Neuronal stem cell (in vitro differentiated cells): ENCODE results near the gene MTFR1L.

Source experiments
- DNase-seq: peaks from one replicate; pipeline ENCODE4 v3.0.0-alpha.2; 2013; ENCODE audit warnings: low spot score
- H2AFZ ChIP-seq: one replicate; pipeline ENCODE4 v1.6.1; 2013; ENCODE audit warnings: mild to moderate bottlenecking, low read length, inconsistent platforms
- H2AK5ac ChIP-seq: 2 replicates; pipeline ENCODE4 v1.6.1; 2013; ENCODE audit warnings: low read depth, mild to moderate bottlenecking, inconsistent platforms, low read length, moderate library complexity, mixed read lengths
- H2BK120ac ChIP-seq: 2 replicates; pipeline ENCODE4 v1.6.1; 2013; ENCODE audit warnings: low read depth, mild to moderate bottlenecking, inconsistent platforms, low read length, moderate library complexity, mixed read lengths
- H2BK12ac ChIP-seq: one replicate; pipeline ENCODE4 v1.6.1; 2013; ENCODE audit warnings: low read length, inconsistent platforms
- H2BK15ac ChIP-seq: 2 replicates; pipeline ENCODE4 v1.6.1; 2013; ENCODE audit warnings: mild to moderate bottlenecking, low read length, inconsistent platforms, mixed read lengths
- H2BK5ac ChIP-seq: one replicate; pipeline ENCODE4 v1.6.1; 2013; ENCODE audit warnings: inconsistent platforms, mild to moderate bottlenecking, low read length, moderate library complexity
- H3K14ac ChIP-seq: one replicate; pipeline ENCODE4 v1.6.1; 2013; ENCODE audit warnings: low read length, inconsistent platforms
- H3K18ac ChIP-seq: 2 replicates; pipeline ENCODE4 v1.6.1; 2013; ENCODE audit warnings: low read length, inconsistent platforms
- H3K23ac ChIP-seq: 2 replicates; pipeline ENCODE4 v1.6.1; 2013; ENCODE audit warnings: low read depth, mild to moderate bottlenecking, mixed read lengths, low read length, inconsistent platforms; ENCODE audit not compliant: poor library complexity
- H3K27ac ChIP-seq: replicated peaks from 3 replicates; pipeline ENCODE4 v1.5.1; 2013; ENCODE audit warnings: low read length, inconsistent platforms
- H3K27me3 ChIP-seq, 3 experiments: 2 replicates each; pipeline ENCODE4 v1.6.1; 2013; ENCODE audit warnings: low read length in 3 of 3, mild to moderate bottlenecking in 2 of 3, inconsistent platforms in 1 of 3, low read depth in 1 of 3, mixed read lengths in 1 of 3, moderate library complexity in 1 of 3; ENCODE audit not compliant: control insufficient read depth in 3 of 3, insufficient read depth in 3 of 3
- H3K36me3 ChIP-seq, 2 donors: replicated peaks in 1 of 2; 2 replicates each; pipeline ENCODE4 v1.6.1; 2013; ENCODE audit warnings: low read length in 2 of 2; ENCODE audit not compliant: control insufficient read depth in 2 of 2, insufficient read depth in 2 of 2
- H3K4ac ChIP-seq: 2 replicates; pipeline ENCODE4 v1.6.1; 2013; ENCODE audit warnings: inconsistent platforms, mild to moderate bottlenecking, low read length, moderate library complexity
- H3K4me1 ChIP-seq, 2 donors: 1 replicate in 1 of 2; 2 replicates in 1 of 2; pipeline ENCODE4 v1.6.1; 2013; ENCODE audit warnings: low read length in 2 of 2, low read depth in 1 of 2; ENCODE audit not compliant: control insufficient read depth in 2 of 2, insufficient read depth in 1 of 2
- H3K4me2 ChIP-seq: one replicate; pipeline ENCODE4 v1.6.1; 2013; ENCODE audit warnings: mild to moderate bottlenecking, low read length, inconsistent platforms; ENCODE audit not compliant: insufficient read depth, poor library complexity, severe bottlenecking
- H3K4me3 ChIP-seq, 2 donors: 2 replicates each; pipeline ENCODE4 v1.5.1; 2013; ENCODE audit warnings: low read length in 2 of 2, mild to moderate bottlenecking in 2 of 2, inconsistent platforms in 1 of 2, moderate library complexity in 1 of 2
- H3K79me1 ChIP-seq: one replicate; pipeline ENCODE4 v1.6.1; 2013; ENCODE audit warnings: low read depth, mild to moderate bottlenecking, inconsistent platforms, low read length, moderate library complexity
- H3K9ac ChIP-seq: one replicate; pipeline ENCODE4 v1.6.1; 2013; ENCODE audit warnings: mild to moderate bottlenecking, low read depth, low read length, inconsistent platforms; ENCODE audit not compliant: poor library complexity
- H3K9me3 ChIP-seq, 2 donors: replicated peaks in 1 of 2; 2 replicates each; pipeline versions ENCODE3 to v1.6.1; 2013; ENCODE audit warnings: low read length in 2 of 2, mild to moderate bottlenecking in 2 of 2, inconsistent platforms in 1 of 2, low read depth in 1 of 2, mixed read lengths in 1 of 2, moderate library complexity in 1 of 2; ENCODE audit not compliant: control insufficient read depth in 2 of 2, insufficient read depth in 1 of 2
- H4K8ac ChIP-seq: one replicate; pipeline ENCODE4 v1.6.1; 2013; ENCODE audit warnings: low read depth, mild to moderate bottlenecking, inconsistent platforms, low read length, moderate library complexity
- H4K91ac ChIP-seq: one replicate; pipeline ENCODE4 v1.6.1; 2013; ENCODE audit warnings: low read length, low read depth, mild to moderate bottlenecking, inconsistent platforms; ENCODE audit not compliant: poor library complexity
- WGBS, 2 donors: extraction: QIAGEN DNeasy Blood & Tissue Kit; methylation state at CpG; one replicate each; pipeline ENCODE4 v1.1.7; 2013; ENCODE audit warnings: missing lambda C conversion rate in 2 of 2, mixed read lengths in 1 of 2; ENCODE audit not compliant: insufficient read length in 2 of 2, insufficient replicate concordance in 1 of 2; ENCODE audit errors: extremely low coverage in 2 of 2; 5-methylcytosine and 5-hydroxymethylcytosine counted together

Gene MTFR1L

GRCh38 chr1:25793585-25794170, 26.1 kb upstream of the MTFR1L start:
- Histone ChIP-seq H3K4me1 (peaks cover 5 to 19% of the 10 kb centered on the region in 2 donors), H3K18ac (no peak overlapping the region), H2BK15ac (no peak overlapping the region), H3K27me3 (no peaks in the 10 kb centered on the region), H3K79me1 (no peaks in the 10 kb centered on the region), H2AFZ (no peak overlapping the region), H3K4me3 (no peak overlapping the region), H3K36me3 (no peaks in the 10 kb centered on the region), H3K9ac (no peak overlapping the region), H3K4me2 (no peak overlapping the region), H4K8ac (no peak overlapping the region), H3K9me3 (no peaks in the 10 kb centered on the region), H3K23ac (no peak overlapping the region), H2BK5ac (no peak overlapping the region), H2AK5ac (no peak overlapping the region), H4K91ac (no peak overlapping the region), H3K27ac (no peak overlapping the region), H2BK12ac (no peak overlapping the region), H3K4ac (no peak overlapping the region), H2BK120ac (no peak overlapping the region), H3K14ac (no peak overlapping the region)
- WGBS, 2 donors, result no CpG with 5 or more reads among the region's 7 CpGs
- DNase-seq, result no peak

- no peak overlapping the region for H3K4me2 ChIP-seq
- no peak overlapping the region for H2BK5ac ChIP-seq
- H2AK5ac ChIP-seq, result no peak overlapping the region
- no peak overlapping the region for H2AFZ ChIP-seq
- H3K4me3 ChIP-seq, result no peak overlapping the region
- H3K27ac ChIP-seq, result no peak overlapping the region
- no peak overlapping the region for H2BK120ac ChIP-seq
- no peaks in the 10 kb centered on the region for H3K9me3 ChIP-seq
- no peaks in the 10 kb centered on the region for H3K36me3 ChIP-seq
- H3K23ac ChIP-seq, result no peak overlapping the region
- H4K8ac ChIP-seq, result no peak overlapping the region
- H4K91ac ChIP-seq, result no peak overlapping the region
- WGBS, 2 donors, result no CpG with 5 or more reads among the region's 8 CpGs
- H2BK12ac ChIP-seq, result no peak overlapping the region
- no peak overlapping the region for H3K4ac ChIP-seq
- H3K27me3 ChIP-seq, result no peaks in the 10 kb centered on the region
- no peaks in the 10 kb centered on the region for H3K79me1 ChIP-seq
- H3K9ac ChIP-seq, result no peak overlapping the region
- H3K14ac ChIP-seq, result no peak overlapping the region
- no peak overlapping the region for H3K18ac ChIP-seq
- DNase-seq, result no peak
- H2BK15ac ChIP-seq, result no peak overlapping the region
- peaks cover 5 to 22% of the 10 kb centered on the region in 2 donors for H3K4me1 ChIP-seq
These were observed 25.4 kb upstream of the MTFR1L start for GRCh38 chr1:25794325-25794724.

- H2AFZ ChIP-seq, result no peak overlapping the region
- no peak overlapping the region for H3K4ac ChIP-seq
- H3K4me2 ChIP-seq, result no peak overlapping the region
- H3K23ac ChIP-seq, result no peak overlapping the region
- no CpG with 5 or more reads among the region's 2 CpGs for WGBS, 2 donors
- no peak overlapping the region for H2BK5ac ChIP-seq
- no peak overlapping the region for H2AK5ac ChIP-seq
- H3K9ac ChIP-seq, result no peak overlapping the region
- no peak overlapping the region for H3K4me3 ChIP-seq
- no peak overlapping the region for H4K8ac ChIP-seq
- H3K4me1 ChIP-seq, result peaks cover 5 to 27% of the 10 kb centered on the region in 2 donors
- H2BK15ac ChIP-seq, result no peak overlapping the region
- no peak overlapping the region for H3K14ac ChIP-seq
- H2BK12ac ChIP-seq, result no peak overlapping the region
- no peaks in the 10 kb centered on the region for H3K27me3 ChIP-seq
- no peak overlapping the region for H4K91ac ChIP-seq
- H2BK120ac ChIP-seq, result no peak overlapping the region
- no peak for DNase-seq
- no peak overlapping the region for H3K18ac ChIP-seq
- no peaks in the 10 kb centered on the region for H3K79me1 ChIP-seq
- no peaks in the 10 kb centered on the region for H3K36me3 ChIP-seq
- H3K9me3 ChIP-seq, result no peaks in the 10 kb centered on the region
- H3K27ac ChIP-seq, result no peak overlapping the region
These were observed 24.5 kb upstream of the MTFR1L start for GRCh38 chr1:25795211-25795610.

GRCh38 chr1:25795946-25796810, 23.6 kb upstream of the MTFR1L start:
- peak overlapping the region; percentile 26 for H2AFZ ChIP-seq
- H3K4me3 ChIP-seq, result no peak overlapping the region
- no peaks in the 10 kb centered on the region for H3K9me3 ChIP-seq
- no peaks in the 10 kb centered on the region for H3K79me1 ChIP-seq
- H2AK5ac ChIP-seq, result no peak overlapping the region
- DNase-seq, result no peak
- H3K27me3 ChIP-seq, result no peaks in the 10 kb centered on the region
- no peak overlapping the region for H3K14ac ChIP-seq
- H2BK15ac ChIP-seq, result no peak overlapping the region
- H3K36me3 ChIP-seq, result no peaks in the 10 kb centered on the region
- no peak overlapping the region for H3K9ac ChIP-seq
- no peak overlapping the region for H2BK5ac ChIP-seq
- no peak overlapping the region for H3K4me2 ChIP-seq
- no CpG with 5 or more reads among the region's 22 CpGs for WGBS, 2 donors
- no peak overlapping the region for H4K91ac ChIP-seq
- H3K4ac ChIP-seq, result no peak overlapping the region
- peaks cover 11 to 28% of the 10 kb centered on the region in 2 donors for H3K4me1 ChIP-seq
- no peak overlapping the region for H3K23ac ChIP-seq
- no peak overlapping the region for H3K27ac ChIP-seq
- H4K8ac ChIP-seq, result no peak overlapping the region
- no peak overlapping the region for H2BK12ac ChIP-seq
- H3K18ac ChIP-seq, result no peak overlapping the region
- no peak overlapping the region for H2BK120ac ChIP-seq
